WTC11 (cell line): Measurements from ENCODE around the gene CD244.

Experiments used
- NFATC4 ChIP-seq: fragments of 250-450 bp; sonication (Bioruptor Pico); IDR thresholded peaks from 2 replicates; pipeline ENCODE4 v1.9.0; 2021; ENCODE audit warnings: mild to moderate bottlenecking
- PRDM15 ChIP-seq: sonication (generic); formaldehyde crosslinking; IDR thresholded peaks from 2 replicates; pipeline ENCODE4 v1.8.0; 2022; ENCODE audit warnings: missing genetic modification reagents
- USF2 ChIP-seq: sonication (generic); formaldehyde crosslinking; IDR thresholded peaks from 2 replicates; pipeline ENCODE4 v1.8.1; 2023; ENCODE audit warnings: mild to moderate bottlenecking, missing genetic modification reagents, moderate library complexity
- ZNF138 ChIP-seq: sonication (generic); formaldehyde crosslinking; conservative IDR thresholded peaks from 2 replicates; pipeline ENCODE4 v1.8.1; 2022; ENCODE audit warnings: mild to moderate bottlenecking, moderate library complexity, missing genetic modification reagents
- ZNF671 ChIP-seq: fragments of 250-450 bp; sonication (Bioruptor Pico); IDR thresholded peaks from 2 replicates; pipeline ENCODE4 v1.8.0; 2021; ENCODE audit warnings: mild to moderate bottlenecking
- TF ChIP-seq, protein P1 (sequence below): fragments of 200-600 bp; IDR thresholded peaks from 2 replicates; pipeline ENCODE4 v1.8.0; 2022; ENCODE audit warnings: antibody characterized with exemption

DNA sequence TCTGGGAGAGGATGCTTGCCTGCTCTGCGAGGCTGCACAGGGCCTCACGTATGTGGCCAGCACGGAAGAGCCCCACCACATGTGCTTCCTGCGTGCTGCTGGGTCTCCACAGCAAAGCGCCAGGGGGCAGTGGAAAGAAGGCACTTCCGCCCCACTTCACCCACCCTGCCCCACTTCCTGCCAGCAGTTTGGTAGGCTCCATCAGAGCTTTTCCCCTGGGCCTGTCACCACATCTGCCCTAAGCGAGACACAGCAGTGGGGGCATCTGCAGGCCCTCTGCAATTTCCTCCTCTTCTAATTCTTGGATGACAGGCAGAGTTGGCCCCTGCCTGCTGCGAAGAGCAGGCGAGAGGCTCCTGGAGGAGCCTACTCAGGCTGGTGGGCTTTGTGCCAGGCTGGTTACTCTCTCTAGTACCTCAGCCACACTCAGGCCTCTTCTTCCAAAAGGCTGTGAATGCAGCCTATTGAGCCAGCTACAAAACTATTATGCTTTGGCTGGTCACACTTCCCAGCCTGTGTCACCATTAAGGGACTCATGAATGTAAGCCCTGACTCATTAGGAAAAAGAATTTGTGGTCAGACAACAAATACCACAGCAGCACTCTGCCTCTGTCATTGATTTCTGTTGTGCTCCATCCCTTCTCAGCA, 25.0 kb downstream of the CD244 start:
- TF ChIP-seq ZNF671 (CRISPR knock-in tag) = no peak
- TF ChIP-seq, protein P1, sequence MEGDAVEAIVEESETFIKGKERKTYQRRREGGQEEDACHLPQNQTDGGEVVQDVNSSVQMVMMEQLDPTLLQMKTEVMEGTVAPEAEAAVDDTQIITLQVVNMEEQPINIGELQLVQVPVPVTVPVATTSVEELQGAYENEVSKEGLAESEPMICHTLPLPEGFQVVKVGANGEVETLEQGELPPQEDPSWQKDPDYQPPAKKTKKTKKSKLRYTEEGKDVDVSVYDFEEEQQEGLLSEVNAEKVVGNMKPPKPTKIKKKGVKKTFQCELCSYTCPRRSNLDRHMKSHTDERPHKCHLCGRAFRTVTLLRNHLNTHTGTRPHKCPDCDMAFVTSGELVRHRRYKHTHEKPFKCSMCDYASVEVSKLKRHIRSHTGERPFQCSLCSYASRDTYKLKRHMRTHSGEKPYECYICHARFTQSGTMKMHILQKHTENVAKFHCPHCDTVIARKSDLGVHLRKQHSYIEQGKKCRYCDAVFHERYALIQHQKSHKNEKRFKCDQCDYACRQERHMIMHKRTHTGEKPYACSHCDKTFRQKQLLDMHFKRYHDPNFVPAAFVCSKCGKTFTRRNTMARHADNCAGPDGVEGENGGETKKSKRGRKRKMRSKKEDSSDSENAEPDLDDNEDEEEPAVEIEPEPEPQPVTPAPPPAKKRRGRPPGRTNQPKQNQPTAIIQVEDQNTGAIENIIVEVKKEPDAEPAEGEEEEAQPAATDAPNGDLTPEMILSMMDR = no peak
- no peak for TF ChIP-seq PRDM15
- TF ChIP-seq USF2 = no peak
- no peak for TF ChIP-seq ZNF138
- no peak for TF ChIP-seq NFATC4
